ENCODE measurements around the gene LRRC66. TPM values are rescaled to one million over a fixed set of nuclear protein-coding genes. Genes with fewer than 3 reads are reported as not detected.

The LRRC66 gene
- total and polyA plus RNA-seq, 2 of the 13 experiments (the other 11 are each of a cell fraction or from before 2014, with no cell fraction given) = not detected

DNA sequence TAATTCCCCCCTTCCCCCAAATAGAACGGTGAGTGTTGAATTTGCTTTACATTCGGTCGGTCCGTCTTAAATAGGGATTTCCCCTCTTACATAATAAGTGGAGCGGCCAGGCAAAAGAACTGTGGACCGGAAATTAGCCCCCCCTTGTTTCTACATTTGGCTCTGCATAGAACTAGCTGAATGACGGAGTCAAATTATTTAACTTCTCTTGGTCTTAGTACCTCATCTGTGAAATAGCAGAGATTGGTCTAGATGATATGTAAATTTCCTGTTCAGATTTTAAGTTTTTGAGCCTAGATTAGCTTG is 32.3 kb upstream of the LRRC66 start (continued):
- TF ChIP-seq, protein P1, sequence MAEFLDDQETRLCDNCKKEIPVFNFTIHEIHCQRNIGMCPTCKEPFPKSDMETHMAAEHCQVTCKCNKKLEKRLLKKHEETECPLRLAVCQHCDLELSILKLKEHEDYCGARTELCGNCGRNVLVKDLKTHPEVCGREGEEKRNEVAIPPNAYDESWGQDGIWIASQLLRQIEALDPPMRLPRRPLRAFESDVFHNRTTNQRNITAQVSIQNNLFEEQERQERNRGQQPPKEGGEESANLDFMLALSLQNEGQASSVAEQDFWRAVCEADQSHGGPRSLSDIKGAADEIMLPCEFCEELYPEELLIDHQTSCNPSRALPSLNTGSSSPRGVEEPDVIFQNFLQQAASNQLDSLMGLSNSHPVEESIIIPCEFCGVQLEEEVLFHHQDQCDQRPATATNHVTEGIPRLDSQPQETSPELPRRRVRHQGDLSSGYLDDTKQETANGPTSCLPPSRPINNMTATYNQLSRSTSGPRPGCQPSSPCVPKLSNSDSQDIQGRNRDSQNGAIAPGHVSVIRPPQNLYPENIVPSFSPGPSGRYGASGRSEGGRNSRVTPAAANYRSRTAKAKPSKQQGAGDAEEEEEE (CRISPR knock-in tag; IDR thresholded peaks at IDR 0.05; ENCODE audit: borderline replicate concordance) = no peak
- TF ChIP-seq, protein P2, sequence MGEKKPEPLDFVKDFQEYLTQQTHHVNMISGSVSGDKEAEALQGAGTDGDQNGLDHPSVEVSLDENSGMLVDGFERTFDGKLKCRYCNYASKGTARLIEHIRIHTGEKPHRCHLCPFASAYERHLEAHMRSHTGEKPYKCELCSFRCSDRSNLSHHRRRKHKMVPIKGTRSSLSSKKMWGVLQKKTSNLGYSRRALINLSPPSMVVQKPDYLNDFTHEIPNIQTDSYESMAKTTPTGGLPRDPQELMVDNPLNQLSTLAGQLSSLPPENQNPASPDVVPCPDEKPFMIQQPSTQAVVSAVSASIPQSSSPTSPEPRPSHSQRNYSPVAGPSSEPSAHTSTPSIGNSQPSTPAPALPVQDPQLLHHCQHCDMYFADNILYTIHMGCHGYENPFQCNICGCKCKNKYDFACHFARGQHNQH (CRISPR knock-in tag; IDR thresholded peaks at IDR 0.05) = no peak
- TF ChIP-seq ZNF850 (CRISPR knock-in tag; conservative IDR thresholded peaks at IDR 0.05) = no peak
- TF ChIP-seq ARHGAP35 (CRISPR knock-in tag; IDR thresholded peaks at IDR 0.05; ENCODE audit: borderline replicate concordance) = no peak
- TF ChIP-seq, protein P3, sequence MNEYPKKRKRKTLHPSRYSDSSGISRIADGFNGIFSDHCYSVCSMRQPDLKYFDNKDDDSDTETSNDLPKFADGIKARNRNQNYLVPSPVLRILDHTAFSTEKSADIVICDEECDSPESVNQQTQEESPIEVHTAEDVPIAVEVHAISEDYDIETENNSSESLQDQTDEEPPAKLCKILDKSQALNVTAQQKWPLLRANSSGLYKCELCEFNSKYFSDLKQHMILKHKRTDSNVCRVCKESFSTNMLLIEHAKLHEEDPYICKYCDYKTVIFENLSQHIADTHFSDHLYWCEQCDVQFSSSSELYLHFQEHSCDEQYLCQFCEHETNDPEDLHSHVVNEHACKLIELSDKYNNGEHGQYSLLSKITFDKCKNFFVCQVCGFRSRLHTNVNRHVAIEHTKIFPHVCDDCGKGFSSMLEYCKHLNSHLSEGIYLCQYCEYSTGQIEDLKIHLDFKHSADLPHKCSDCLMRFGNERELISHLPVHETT (CRISPR knock-in tag; conservative IDR thresholded peaks at IDR 0.05) = no peak
- TF ChIP-seq ZNF136 (CRISPR knock-in tag; IDR thresholded peaks at IDR 0.05; ENCODE audit: low read depth) = no peak
- no peak for TF ChIP-seq ZFP36L2 (CRISPR knock-in tag; IDR thresholded peaks at IDR 0.05)
- TF ChIP-seq, protein P4, sequence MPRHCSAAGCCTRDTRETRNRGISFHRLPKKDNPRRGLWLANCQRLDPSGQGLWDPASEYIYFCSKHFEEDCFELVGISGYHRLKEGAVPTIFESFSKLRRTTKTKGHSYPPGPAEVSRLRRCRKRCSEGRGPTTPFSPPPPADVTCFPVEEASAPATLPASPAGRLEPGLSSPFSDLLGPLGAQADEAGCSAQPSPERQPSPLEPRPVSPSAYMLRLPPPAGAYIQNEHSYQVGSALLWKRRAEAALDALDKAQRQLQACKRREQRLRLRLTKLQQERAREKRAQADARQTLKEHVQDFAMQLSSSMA (CRISPR knock-in tag; IDR thresholded peaks at IDR 0.05) = no peak
- TF ChIP-seq RBM22 (optimal IDR thresholded peaks at IDR 0.05; ENCODE audit: low read length) = no peak
- TF ChIP-seq HES4 (CRISPR knock-in tag; IDR thresholded peaks at IDR 0.05; ENCODE audit: borderline replicate concordance) = no peak
- no peak for TF ChIP-seq ZNF567 (CRISPR knock-in tag; IDR thresholded peaks at IDR 0.05; ENCODE audit: borderline replicate concordance)
- TF ChIP-seq, protein P5, sequence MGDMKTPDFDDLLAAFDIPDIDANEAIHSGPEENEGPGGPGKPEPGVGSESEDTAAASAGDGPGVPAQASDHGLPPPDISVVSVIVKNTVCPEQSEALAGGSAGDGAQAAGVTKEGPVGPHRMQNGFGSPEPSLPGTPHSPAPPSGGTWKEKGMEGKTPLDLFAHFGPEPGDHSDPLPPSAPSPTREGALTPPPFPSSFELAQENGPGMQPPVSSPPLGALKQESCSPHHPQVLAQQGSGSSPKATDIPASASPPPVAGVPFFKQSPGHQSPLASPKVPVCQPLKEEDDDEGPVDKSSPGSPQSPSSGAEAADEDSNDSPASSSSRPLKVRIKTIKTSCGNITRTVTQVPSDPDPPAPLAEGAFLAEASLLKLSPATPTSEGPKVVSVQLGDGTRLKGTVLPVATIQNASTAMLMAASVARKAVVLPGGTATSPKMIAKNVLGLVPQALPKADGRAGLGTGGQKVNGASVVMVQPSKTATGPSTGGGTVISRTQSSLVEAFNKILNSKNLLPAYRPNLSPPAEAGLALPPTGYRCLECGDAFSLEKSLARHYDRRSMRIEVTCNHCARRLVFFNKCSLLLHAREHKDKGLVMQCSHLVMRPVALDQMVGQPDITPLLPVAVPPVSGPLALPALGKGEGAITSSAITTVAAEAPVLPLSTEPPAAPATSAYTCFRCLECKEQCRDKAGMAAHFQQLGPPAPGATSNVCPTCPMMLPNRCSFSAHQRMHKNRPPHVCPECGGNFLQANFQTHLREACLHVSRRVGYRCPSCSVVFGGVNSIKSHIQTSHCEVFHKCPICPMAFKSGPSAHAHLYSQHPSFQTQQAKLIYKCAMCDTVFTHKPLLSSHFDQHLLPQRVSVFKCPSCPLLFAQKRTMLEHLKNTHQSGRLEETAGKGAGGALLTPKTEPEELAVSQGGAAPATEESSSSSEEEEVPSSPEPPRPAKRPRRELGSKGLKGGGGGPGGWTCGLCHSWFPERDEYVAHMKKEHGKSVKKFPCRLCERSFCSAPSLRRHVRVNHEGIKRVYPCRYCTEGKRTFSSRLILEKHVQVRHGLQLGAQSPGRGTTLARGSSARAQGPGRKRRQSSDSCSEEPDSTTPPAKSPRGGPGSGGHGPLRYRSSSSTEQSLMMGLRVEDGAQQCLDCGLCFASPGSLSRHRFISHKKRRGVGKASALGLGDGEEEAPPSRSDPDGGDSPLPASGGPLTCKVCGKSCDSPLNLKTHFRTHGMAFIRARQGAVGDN (CRISPR knock-in tag; IDR thresholded peaks at IDR 0.05) = no peak
- peak; percentile 30; the same call in 1 of the 2 replicates for TF ChIP-seq SSRP1 (CRISPR knock-in tag; IDR thresholded peaks at IDR 0.05)
- TF ChIP-seq, protein P6, sequence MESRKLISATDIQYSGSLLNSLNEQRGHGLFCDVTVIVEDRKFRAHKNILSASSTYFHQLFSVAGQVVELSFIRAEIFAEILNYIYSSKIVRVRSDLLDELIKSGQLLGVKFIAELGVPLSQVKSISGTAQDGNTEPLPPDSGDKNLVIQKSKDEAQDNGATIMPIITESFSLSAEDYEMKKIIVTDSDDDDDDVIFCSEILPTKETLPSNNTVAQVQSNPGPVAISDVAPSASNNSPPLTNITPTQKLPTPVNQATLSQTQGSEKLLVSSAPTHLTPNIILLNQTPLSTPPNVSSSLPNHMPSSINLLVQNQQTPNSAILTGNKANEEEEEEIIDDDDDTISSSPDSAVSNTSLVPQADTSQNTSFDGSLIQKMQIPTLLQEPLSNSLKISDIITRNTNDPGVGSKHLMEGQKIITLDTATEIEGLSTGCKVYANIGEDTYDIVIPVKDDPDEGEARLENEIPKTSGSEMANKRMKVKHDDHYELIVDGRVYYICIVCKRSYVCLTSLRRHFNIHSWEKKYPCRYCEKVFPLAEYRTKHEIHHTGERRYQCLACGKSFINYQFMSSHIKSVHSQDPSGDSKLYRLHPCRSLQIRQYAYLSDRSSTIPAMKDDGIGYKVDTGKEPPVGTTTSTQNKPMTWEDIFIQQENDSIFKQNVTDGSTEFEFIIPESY (CRISPR knock-in tag; IDR thresholded peaks at IDR 0.05) = no peak
- 0 out of 2 replicates have a peak, but pooled peaks have one; percentile 47 for TF ChIP-seq YEATS4 (CRISPR knock-in tag; IDR thresholded peaks at IDR 0.05; ENCODE audit: borderline replicate concordance)
- TF ChIP-seq ZNF672 (CRISPR knock-in tag; IDR thresholded peaks at IDR 0.05) = no peak
- TF ChIP-seq, protein P7, sequence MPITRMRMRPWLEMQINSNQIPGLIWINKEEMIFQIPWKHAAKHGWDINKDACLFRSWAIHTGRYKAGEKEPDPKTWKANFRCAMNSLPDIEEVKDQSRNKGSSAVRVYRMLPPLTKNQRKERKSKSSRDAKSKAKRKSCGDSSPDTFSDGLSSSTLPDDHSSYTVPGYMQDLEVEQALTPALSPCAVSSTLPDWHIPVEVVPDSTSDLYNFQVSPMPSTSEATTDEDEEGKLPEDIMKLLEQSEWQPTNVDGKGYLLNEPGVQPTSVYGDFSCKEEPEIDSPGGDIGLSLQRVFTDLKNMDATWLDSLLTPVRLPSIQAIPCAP (CRISPR knock-in tag; IDR thresholded peaks at IDR 0.05; ENCODE audit: low read depth) = no peak
- no peak for TF ChIP-seq MXI1 (IDR thresholded peaks at IDR 0.05; ENCODE audit: borderline replicate concordance, low read depth, low read length)

Measured in HepG2 (cell line).